GM18499 (cell line): ENCODE data around the gene EPHA6.
"Not testable (repeated sequence)": the region's sequence is repeated elsewhere in the genome, so short reads cannot be mapped to it uniquely, and the experiment has no call there.

Source experiments
- ATAC-seq: cut with Tn5 transposase; IDR thresholded peaks from one replicate; pipeline ENCODE4 v1.9.1; 2021; ENCODE audit warnings: moderate number of reproducible peaks; ENCODE audit not compliant: insufficient read depth, unreplicated experiment

EPHA6 gene

DNA sequence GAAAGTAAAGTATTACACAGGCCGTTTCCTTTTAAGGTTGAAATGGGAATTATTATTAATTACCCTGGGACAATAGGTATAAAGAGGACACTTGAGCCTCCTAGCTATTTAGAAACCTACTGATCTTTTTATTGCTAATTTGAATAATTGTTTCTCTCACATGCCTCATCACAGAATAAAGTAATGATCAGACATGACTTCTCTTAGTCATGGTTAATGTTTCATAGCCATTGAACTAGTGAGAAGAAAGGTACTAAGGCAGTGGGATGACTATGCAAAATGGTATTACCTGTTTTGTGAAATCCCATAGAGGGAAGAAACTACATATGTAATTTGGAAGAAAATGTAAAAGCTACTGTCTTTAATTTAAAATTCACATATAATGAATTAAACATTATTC lies 85.6 kb downstream of the EPHA6 start:
- ATAC-seq, result no peak

DNA sequence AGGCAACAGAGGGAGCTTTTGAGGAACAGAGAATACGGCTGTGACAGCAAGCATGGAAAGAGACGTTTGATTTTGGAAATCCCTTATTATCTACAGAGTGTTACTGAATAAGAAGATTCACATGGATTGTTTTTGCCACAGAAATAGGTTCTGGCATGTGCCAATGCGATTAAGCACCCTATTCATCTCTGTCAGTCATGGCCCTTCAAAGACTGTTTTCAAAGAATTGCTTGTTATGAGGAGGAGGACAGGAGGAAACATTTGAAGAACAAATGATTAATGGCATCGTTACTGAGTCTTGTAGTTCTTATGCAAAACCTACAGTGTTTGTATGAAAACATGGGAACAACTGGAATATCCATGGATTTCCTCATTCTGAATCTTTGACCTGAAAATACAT lies 86.2 kb downstream of the EPHA6 start:
- no peak for ATAC-seq

- ATAC-seq, result no peak
Observed at GRCh38 chr3:96915445-96915844, 101.1 kb downstream of the EPHA6 start.

GRCh38 chr3:96931119-96931862 lies 116.9 kb downstream of the EPHA6 start:
- no peak for ATAC-seq

GRCh38 chr3:96942131-96942530 lies 127.7 kb downstream of the EPHA6 start:
- not testable (repeated sequence) for ATAC-seq

- ATAC-seq, result no peak
Observed at GRCh38 chr3:96958856-96959255, 144.5 kb downstream of the EPHA6 start.

DNA sequence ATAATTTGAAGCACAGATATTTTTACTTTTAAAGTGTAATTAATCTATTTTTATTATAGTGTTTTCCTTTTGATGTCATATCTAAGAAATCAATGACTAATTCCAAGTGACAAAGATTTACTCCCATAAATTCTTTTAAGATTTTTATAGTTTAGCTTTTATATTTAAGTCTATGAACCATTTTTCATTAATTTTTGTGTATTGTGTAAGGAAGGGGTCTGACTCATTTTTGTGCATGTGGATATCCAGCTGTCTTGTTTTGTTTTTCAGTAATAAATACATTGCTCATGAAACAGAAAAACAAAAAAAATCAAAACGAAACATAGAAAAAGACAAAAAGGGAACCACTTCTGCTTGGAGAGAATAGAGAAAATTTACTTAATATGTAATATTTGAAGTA lies 145.1 kb downstream of the EPHA6 start:
- no peak for ATAC-seq

DNA sequence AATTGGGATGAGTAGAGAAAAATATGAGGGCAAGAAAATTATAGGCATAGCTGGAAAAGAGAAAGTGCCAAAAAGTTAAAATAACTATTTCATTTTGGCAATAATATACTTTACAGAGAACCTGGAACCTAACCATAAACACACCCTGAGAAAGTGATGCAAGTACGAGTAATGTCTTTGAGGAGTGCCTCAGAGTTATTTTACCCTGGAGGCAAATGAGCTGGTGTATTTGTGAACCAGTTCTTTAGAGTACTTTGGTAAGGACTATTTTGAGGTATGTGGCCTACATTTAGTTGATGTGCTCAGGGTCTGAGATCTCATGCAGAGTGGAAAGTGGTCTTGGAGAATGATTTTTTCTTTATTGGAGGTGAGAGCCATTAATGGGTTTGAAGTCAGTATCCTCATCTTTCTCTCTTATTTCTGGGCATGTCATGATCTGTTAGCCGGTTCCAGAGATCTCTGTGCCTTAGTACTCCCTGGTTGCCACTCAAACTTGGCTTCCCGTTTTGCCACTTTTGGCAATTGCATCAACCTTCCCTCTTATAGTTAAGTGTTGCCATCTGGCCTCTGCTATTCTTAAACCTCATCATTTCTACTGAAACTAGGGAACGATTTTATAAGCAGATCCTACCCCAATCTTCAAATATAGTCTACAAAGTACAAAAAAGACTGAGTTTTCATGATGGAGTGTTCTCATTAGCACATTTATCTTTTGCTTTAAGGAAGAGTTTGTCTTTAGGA lies 145.7 kb downstream of the EPHA6 start:
- ATAC-seq, result no peak

GRCh38 chr3:96960661-96961330 lies 146.4 kb downstream of the EPHA6 start:
- ATAC-seq, result no peak

DNA sequence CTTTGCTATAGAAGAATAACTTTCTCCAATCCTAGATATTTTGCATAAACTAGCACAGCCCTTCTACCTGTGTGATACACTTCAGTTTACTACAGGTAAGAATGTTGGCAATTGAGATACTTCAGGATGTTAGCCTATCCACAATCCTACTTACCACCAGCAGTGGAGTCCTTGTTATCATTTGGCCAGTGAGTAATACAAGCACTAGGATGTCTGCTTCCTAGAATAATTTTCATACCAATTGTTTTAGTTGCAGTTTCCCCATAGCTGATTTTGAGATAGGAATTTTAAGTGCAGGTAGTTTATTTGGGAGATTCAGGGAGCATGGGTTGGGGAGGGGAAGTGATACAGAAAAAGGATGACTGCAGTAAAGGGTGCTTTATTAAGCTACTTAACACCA lies 147.2 kb downstream of the EPHA6 start:
- no peak for ATAC-seq

GRCh38 chr3:96966181-96966929 lies 152.0 kb downstream of the EPHA6 start:
- no peak for ATAC-seq

DNA sequence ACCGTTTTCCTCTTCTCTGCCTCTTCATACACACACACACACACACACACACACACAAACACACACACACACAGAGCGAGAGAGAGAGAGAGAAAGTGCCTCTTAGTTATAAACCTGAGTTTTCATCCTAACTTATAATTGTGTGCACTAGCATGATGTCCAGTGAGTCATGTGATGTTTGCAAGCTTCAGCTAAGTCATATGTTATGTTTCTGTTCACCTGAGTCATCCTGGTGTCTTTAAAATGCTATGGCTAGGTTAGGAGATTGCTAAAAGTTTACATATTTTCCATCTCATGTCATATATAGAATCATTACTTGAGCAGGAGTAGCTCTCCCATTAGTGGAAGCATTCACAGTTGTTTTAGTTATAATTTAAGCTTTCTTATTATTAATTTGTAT lies 155.8 kb downstream of the EPHA6 start:
- no peak for ATAC-seq

GRCh38 chr3:96977671-96978070 lies 163.3 kb downstream of the EPHA6 start:
- no peak for ATAC-seq

GRCh38 chr3:96983716-96984115 lies 169.3 kb downstream of the EPHA6 start:
- ATAC-seq, result not testable (repeated sequence)

DNA sequence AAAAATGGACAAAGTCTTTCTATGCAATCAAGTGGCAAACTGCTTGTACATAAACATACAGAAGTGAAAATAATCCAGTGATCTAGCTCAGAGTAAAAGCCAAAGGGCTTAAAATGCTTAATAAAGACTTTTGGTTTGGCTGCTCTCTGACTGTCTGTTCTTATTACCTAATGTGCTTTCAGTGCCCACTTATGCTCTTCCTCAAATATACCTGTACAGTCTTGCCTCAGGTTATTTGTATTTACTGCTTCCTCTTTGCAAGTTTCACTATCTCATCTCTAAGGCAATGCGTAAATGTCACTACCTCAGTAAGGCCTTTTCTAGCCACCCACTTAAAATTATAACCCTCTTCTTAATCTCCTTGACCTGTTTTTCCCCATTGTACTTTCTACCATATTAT lies 171.8 kb downstream of the EPHA6 start:
- ATAC-seq, result no peak

- ATAC-seq, result no peak
Observed at GRCh38 chr3:96991231-96991630, 176.8 kb downstream of the EPHA6 start.

DNA sequence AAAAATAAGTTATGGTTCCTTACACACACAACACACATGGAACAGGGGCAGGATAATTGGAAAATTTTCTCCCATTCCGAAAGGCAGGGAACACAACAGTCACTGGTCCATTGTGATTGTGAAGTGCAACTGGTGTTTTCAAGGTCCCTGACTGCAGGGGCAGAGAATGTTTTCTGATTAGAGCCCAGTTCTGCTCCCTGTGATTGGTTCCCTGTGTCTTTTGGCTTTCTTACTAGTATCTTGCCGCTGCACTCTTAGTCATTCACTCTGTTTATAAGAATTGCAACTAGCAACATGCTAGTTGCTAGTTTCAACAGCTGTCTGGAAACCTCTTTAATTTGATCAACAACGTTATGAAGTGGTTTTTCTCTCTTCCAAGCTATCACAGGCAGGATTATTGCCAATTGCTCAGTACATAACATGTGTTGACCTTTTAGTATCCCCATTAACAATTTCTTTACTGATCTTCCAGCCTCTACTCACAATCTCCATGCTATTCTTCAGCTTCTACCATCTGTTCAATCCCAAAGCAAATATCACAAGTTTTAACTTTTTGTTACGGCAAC lies 177.5 kb downstream of the EPHA6 start:
- no peak for ATAC-seq

DNA sequence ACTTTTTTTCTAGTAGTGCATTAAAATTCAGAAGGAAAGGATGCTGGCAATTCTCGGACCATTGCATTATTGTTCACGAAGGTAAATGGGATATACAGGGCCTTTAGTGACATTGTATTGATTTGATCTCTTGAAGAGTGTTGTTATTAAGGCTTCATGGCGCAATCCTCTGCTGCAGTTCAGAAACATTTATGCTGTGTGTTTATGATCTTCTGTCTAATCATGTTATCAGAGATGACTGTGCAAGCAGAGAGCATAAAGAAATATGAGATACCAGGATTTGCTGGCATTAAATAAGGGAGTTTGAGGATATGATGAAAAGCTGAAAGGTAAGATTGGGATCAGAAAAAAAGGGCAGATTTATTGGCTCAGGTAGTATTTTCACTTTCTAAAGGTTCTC lies 180.6 kb downstream of the EPHA6 start:
- ATAC-seq, result no peak

- no peak for ATAC-seq
Observed at GRCh38 chr3:96996009-96996408, 181.6 kb downstream of the EPHA6 start.

- no peak for ATAC-seq
Observed at GRCh38 chr3:97001611-97002010, 187.2 kb downstream of the EPHA6 start.
